NK-92 (cell line): Measurements from ENCODE around the gene NINL.
"Not testable (repeated sequence)": the region's sequence is repeated elsewhere in the genome, so short reads cannot be mapped to it uniquely, and the experiment has no call there.

Experiments
- DNase-seq: peaks from one replicate; lab custom pipeline; 2025; ENCODE audit not compliant: unreplicated experiment; lab: John Stamatoyannopoulos, UW

NINL gene

DNA sequence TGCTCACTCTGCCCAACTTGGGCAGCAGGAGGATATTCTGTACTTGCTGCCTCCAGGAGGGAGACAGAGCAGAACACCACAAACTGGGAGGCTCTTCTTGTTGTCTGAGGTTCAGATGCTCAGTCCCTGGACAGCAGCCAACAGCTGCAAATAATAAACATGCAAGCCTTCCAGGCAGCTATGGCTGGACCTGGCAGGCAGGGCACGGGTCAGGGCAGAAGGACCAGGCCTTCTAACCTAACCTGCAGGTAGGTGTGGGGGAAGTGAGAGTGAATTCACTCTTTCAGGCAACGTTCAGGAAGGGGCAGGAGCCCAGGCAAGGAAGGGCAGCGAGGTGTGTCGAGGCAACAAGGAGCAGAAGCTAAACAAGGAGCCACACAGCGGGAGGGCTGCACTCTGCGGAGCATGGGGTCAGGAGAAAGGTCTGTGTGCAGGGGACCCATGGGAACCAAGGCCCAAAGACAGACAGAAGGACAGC lies 31.5 kb downstream of the NINL start:
- no peak for DNase-seq

DNA sequence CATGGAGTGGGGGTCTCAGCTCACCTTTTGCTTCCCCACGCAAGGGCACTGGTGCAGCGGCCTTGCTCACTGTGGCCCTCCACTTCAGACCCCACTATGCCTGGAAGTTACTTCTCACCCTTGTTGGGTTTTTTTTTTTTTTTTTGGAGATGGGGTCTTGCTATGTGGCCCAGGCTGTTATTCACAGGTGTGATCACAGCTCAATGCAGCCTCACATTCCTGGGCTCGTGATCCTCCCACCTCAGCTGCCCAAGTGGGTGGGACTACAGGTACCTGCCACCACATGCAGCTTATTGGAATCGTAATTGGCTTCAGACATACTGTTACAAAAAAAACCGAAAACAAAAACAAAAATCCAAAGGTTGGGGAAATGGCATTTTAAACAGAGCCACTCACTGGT lies 32.4 kb downstream of the NINL start:
- no peak for DNase-seq

DNA sequence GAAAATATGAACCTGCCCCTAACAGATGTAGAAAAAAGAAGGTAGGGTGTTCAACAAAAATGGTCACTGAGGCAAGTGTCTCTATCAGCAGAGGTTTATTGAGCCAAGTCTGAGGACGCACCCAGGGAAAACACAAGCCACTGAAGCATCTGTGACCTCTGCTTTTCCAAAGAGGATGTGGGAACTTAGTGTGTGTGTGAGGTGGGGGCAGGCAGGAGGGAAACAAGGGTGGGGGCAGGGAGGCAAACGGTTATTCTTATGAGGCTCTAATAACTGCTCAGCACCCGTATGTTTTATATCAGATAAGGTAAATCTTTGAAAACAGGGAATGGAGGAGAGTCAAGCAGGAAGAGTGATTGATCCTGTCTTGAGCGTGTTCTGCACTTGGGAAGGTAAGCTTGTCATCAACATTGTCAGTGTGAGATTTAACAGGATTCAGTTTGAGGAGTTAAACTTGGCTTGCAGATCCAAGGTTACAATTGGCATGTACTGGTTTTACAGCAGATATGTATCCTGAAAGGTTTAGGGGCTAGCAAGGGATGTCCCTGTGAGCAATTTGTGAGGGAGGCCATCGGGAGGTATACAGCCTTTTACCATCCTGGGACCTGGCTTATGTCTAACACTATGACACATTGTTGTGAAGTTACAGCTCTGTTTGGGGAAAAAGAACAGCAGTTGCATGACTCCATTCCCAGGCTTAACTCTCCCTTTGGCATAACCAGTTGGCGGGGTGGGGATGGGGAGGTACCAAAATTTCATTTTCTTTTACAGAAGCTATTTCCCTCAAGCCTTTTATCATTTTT lies 33.7 kb downstream of the NINL start:
- no peak for DNase-seq

DNA sequence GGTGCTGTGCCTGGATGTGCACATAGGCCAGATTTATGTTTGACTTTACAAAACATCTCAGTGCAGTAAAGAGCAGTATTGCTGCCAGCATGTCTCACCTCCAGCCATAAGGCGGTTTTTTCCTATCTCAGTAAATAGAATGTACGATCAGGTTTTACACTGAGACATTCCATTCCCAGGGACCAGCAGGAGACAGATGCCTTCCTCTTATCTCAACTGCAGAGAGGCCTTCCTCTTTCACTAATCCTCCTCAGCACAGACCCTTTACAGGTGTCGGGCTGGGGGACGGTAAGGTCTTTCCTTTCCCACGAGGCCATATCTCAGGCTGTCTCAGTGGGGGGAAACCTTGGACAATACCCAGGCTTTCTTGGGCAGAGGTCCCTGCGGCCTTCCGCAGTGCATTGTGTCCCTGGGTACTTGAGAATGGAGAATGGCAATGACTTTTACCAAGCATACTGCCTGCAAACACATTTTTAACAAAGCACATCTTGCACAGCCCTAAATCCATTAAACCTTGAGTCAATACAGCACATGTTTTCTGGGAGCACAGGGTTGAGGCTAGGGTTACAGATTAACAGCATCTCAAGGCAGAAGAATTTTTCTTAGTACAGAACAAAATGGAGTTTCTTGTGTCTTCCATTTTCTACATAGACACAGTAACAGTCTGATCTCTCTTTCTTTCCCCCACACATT lies 34.5 kb downstream of the NINL start:
- not testable (repeated sequence) for DNase-seq

DNA sequence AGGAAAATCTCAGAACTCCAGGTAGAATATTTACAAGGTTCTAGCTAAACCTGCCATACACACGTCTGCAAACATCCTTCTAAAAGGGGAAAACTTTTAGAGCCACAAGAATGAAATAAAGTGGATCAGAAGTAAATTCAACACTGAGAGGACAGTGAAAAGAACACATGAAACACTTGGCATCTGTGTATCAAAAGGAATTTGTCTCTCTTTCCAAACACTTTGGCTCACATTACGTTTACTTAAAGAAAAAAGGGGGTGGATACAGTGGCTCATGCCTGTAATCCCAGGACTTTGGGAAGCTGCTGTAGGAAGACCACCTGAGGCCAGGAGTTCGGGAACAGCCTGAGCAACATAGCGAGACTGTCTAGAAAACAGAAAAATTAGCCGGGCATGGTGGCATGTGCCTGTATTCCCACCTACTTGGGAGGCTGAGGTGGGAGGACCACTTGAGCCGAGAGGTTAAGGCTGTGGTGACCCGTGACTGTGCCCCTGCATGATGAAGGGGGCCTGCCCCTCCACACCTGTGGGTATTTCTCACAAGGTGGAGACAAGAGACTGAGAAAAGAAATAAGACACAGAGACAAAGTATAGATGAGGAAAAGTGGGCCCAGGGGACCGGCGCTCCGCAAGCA lies 35.4 kb downstream of the NINL start:
- DNase-seq, result no peak

- no peak for DNase-seq
Measured at GRCh38 chr20:25549172-25549773, 36.1 kb downstream of the NINL start.

DNA sequence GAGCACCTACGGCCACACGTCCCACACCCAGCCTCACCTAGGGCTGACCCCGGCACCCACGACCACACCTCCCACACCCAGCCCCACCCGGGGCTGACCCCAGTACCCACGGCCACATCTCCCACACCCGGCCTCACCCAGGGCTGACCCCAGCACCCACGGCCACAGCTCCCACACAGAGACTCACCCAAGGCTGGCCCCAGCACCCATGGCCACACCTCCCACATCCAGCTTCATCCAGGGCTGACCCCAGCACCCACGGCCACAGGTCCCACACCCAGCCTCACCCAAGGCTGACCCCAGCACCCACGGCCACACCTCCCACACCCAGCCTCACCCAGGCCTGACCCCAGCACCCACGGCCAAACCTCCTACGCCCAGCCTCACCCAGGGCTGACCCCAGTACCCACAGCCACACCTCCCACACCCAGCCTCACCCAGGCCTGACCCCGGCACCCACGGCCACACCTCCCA lies 36.7 kb downstream of the NINL start:
- no peak for DNase-seq

DNA sequence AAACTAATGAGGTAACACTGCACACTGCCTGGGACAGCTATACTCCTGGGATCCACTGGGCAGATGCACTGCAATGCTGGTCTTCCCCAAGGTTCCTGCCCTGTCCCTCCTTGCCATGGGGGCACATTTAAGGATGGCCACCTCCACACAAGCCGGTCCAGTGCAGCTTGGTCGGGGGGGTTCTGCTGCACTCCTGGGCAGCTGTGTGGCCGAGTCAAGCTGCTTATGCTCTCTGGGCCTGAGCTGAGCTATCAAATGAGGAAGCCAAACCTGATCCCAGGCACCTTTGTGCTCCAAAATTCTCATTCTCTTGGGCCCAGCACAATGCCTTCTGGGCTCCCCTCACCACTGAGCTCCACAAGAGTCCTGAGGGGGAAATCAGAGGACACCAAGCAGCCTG lies 37.3 kb downstream of the NINL start:
- DNase-seq, result no peak

GRCh38 chr20:25547063-25547462 lies 38.3 kb downstream of the NINL start:
- no peak for DNase-seq

- no peak for DNase-seq
Measured at GRCh38 chr20:25546048-25546447, 39.3 kb downstream of the NINL start.

GRCh38 chr20:25545171-25545570 lies 40.2 kb downstream of the NINL start:
- no peak for DNase-seq

DNA sequence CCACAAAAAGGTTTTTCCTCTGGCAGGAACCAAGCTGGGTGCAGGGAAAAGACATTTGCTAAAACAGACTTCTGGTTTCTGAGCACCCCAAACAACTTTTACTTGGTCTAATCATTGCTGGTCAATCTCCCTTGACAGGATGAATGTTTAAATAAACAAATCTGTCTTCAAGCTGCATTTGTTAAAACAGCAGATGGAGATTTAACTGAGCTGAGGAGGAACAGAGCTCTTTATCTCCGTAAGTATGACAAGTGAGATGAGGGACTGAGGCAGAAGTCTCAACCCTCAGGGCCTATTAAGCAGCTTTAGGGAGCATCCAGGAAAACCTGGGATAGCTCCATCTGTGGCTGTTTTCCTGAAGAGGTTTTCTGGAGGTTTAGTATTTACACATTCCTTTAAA lies 40.6 kb downstream of the NINL start:
- DNase-seq, result no peak

DNA sequence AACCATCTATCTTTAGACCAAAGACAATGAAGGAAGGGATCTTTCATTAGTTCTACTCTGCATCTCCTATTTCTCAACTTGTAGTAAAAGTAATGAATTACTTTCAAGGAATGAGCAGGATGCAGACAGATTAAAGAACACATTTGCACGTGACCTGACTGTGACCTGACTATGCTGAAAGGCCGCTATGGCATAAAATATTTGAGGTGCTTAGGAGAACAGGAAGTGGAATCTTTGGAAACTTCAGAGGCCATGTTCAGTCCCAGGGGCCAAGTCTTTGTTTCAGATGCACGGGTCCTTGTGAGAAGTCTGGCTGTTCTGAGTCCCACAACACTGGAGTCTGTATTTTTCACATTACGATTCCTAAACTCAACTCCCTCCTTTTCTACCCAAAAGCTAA lies 41.0 kb downstream of the NINL start:
- no peak for DNase-seq

DNA sequence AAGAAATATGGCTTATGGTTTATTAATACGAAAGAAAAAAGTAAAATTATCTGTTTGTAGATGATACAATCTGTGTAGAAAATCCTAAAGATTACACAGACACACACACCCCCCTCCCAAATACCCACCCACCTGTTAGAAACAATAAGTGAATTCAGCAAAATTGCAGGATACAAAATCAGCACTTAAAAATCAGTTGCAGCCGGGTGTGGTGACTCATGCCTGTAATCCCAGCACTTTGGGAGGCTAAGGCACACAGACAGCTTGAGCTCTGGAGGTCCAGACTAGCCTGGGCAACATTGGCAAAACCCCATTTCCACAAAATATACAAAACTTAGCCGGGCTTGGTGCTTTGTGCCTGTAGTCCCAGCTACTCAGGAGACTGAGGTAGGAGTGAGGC lies 42.3 kb downstream of the NINL start:
- no peak for DNase-seq

DNA sequence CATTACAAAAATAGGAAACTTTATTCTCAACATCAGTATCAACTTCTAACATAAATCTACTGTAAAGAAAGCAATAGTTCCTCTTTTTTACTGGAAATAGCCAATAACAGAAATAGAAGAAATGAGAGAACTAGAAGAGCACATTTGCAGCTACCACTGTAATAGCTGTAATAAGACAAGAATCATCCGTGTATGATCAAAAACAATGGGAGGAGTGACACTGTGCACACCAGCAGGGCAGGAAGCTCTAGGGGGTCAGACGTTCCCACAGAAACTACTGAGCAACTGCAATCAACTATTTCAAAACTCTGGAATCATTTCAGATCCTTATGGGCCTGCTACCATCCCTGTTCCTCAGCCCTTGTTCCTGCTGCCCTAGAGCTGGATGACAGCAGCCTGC lies 43.7 kb downstream of the NINL start:
- no peak for DNase-seq

- no peak for DNase-seq
Measured at GRCh38 chr20:25539742-25540672, 45.3 kb downstream of the NINL start.

DNA sequence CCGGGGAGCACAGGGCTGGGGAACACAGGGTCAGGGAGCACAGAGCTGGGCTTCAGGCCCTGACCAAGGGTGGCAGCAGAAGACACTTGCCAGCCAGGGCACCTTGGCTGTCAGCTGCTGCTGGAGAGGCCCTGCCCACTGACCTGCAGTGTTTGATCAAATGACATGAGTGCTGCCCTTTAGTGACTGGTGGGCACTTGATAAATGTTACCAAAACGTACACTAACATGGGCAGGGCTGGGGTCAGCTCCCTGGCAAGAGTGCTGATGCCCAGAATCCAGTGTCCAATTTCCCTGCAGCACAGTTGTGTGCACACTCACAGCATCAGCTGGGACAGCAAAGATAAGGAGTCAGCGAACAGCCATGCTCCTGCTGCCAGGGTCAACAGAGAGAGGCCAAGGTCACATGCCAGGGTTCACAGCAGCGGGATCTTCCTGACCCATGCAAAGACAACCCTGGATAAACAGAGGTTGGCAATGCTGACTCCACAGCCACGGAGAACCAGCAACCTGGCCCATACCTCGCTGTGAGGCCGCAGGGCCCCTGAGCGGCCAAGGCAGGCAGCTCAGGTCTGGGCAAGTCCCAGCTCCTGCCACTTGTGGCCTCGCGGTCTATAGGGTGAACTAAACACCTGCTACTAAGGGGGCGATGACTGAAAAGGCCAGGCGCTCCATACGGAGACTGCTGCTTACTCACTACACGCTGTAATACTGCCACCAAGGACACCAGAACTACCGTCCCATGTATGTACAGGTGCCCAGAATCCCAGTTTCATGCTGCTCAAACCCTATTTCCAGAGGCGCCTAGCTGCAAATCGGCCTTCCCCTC lies 46.3 kb downstream of the NINL start:
- DNase-seq, result no peak

- no peak for DNase-seq
Measured at GRCh38 chr20:25537890-25538289, 47.4 kb downstream of the NINL start.

DNA sequence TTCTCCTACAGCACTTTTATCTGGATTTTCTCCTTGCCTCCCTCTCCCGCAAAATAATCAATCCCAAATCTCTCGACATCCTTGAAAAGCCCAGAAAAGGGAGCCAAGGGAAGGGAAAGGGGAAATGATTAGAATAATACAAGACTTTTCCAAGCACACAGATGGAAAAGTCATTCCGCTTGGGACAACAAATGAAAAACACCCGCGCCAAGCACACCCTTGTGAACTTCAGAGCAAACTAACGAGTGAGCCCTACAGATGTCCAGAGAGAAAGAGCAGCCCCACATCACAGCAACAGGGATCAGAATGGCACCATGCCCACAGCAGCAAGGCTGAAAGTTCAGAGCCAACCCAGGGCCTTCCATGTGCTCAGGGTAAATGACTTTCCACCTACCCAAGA lies 49.6 kb downstream of the NINL start:
- DNase-seq, result no peak

- no peak for DNase-seq
Measured at GRCh38 chr20:25534845-25535244, 50.5 kb downstream of the NINL start.
